ENCODE measurements around the gene TRAT1.

- TF ChIP-seq ZNF274 (IDR thresholded peaks at IDR 0.05; ENCODE audit: low read depth, low read length): no peak
- TF ChIP-seq YY1 (IDR thresholded peaks at IDR 0.05; ENCODE audit: insufficient read depth, insufficient read length): no peak
- no peak for TF ChIP-seq SUZ12 (IDR thresholded peaks at IDR 0.05; ENCODE audit: extremely low read depth, insufficient read depth, insufficient read length)
These were observed 7.8 kb downstream of the TRAT1 start for GRCh38 chr3:108830381-108830780.

Measured in NT2/D1 (cell line).